ENCODE measurements around the gene CHTF18.

Gene CHTF18

DNA sequence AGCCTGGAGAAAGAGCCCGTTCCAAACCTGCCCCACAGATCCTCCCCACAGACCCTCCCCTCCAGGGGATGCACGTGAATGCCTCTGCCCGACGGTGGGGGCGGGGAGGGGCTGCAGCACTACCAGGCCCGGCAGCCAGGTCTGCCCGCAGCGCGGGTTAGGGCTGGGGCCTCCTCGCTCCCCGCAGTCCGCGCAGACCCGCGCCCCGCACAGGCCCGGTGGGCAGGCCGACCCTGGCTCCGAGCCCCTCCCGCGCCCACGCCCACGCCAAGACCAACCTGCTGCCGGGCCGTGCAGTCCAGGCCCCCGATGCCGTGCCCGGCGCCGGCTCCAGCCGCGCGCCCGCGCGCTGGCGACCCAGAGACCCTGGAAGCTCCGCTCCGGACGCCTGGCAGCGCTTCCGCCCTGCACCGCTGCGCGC is 432 bp upstream of the CHTF18 start, which contains the start of gene RPUSD1:
RPUSD1 (minus strand) TSS at position 404 of the 421 bp plus-strand sequence. CDS start 644 bp downstream, outside the sequence.
- no peak for DNase-seq (ENCODE audit: low read depth)
- no peaks in the 10 kb centered on the region for H3K9me3 ChIP-seq (ENCODE audit: control insufficient read depth, low read length)
- peak within 1 kb of the TSS; percentile 93 for H3K4me3 ChIP-seq (ENCODE audit: low read length)
- H3K36me3 ChIP-seq (ENCODE audit: control insufficient read depth, insufficient read depth, low read length, severe bottlenecking), result peaks cover 5% of the 10 kb centered on the region
- H3K27me3 ChIP-seq (replicated peaks; ENCODE audit: control insufficient read depth, insufficient read depth, low read length), result peaks cover 6% of the 10 kb centered on the region
- peaks cover 7% of the 10 kb centered on the region for H3K4me1 ChIP-seq (ENCODE audit: control insufficient read depth, insufficient read depth, low read length)
- H3K9ac ChIP-seq (ENCODE audit: low read length), result peak within 1 kb of the TSS; percentile 93

GRCh38 chr16:789191-789850 is 901 bp downstream of the CHTF18 start:
- peaks cover 7% of the 10 kb centered on the region for H3K4me1 ChIP-seq (ENCODE audit: control insufficient read depth, insufficient read depth, low read length)
- no peak for DNase-seq (ENCODE audit: low read depth)
- no peaks in the 10 kb centered on the region for H3K27me3 ChIP-seq (replicated peaks; ENCODE audit: control insufficient read depth, insufficient read depth, low read length)
- H3K9ac ChIP-seq (ENCODE audit: low read length), result peak overlapping the region; percentile 77
- no peaks in the 10 kb centered on the region for H3K9me3 ChIP-seq (ENCODE audit: control insufficient read depth, low read length)
- H3K4me3 ChIP-seq (ENCODE audit: low read length), result peak overlapping the region; percentile 86
- peaks cover 5% of the 10 kb centered on the region for H3K36me3 ChIP-seq (ENCODE audit: control insufficient read depth, insufficient read depth, low read length, severe bottlenecking)

DNA sequence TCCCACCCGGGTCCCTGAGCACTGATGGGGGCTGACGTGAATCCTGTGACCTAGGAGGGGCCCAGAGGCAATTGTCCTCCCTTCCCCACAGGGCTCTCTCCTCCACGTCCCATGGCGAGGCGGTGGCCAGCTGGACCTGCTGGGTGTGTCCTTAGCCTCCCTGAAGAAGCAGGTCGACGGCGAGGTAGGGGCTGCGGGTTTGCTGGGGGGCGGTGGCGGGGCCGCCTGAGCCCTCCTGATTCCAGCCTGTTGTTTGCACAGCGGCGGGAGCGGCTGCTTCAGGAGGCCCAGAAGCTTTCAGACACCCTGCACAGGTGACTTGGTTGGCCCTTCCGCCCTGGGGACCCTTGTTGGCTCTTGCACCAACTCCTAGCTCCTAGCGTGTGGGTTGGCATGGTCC is 1.7 kb downstream of the CHTF18 start:
- Histone ChIP-seq H3K4me1 (ENCODE audit: control insufficient read depth, insufficient read depth, low read length) (peaks cover 7% of the 10 kb centered on the region), H3K27me3 (replicated peaks; ENCODE audit: control insufficient read depth, insufficient read depth, low read length) (no peaks in the 10 kb centered on the region), H3K36me3 (ENCODE audit: control insufficient read depth, insufficient read depth, low read length, severe bottlenecking) (peaks cover 5% of the 10 kb centered on the region), H3K9me3 (ENCODE audit: control insufficient read depth, low read length) (no peaks in the 10 kb centered on the region), H3K9ac (ENCODE audit: low read length) (no peak overlapping the region), H3K4me3 (ENCODE audit: low read length) (no peak overlapping the region)
- DNase-seq (ENCODE audit: low read depth), result no peak

DNA sequence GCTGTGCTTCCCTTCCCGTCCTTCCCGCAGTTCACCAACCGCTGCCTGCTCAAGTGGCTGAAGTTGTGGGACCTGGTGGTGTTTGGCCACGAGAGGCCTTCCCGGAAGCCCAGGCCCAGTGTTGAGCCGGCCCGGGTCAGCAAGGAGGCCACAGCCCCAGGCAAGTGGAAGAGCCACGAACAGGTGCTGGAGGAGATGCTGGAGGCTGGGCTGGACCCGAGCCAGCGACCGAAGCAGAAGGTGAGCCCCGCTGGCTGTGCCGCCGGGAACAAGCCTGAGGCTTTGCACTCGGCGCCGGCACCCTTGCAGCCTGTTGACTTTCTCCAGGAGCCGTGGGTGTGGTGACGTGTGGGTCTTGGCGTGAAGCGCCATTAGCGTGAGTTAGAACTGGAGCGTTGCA is 2.7 kb downstream of the CHTF18 start:
- DNase-seq (ENCODE audit: low read depth), result no peak
- Histone ChIP-seq H3K9me3 (ENCODE audit: control insufficient read depth, low read length) (no peaks in the 10 kb centered on the region), H3K4me3 (ENCODE audit: low read length) (no peak overlapping the region), H3K27me3 (replicated peaks; ENCODE audit: control insufficient read depth, insufficient read depth, low read length) (no peaks in the 10 kb centered on the region), H3K4me1 (ENCODE audit: control insufficient read depth, insufficient read depth, low read length) (peaks cover 7% of the 10 kb centered on the region), H3K36me3 (ENCODE audit: control insufficient read depth, insufficient read depth, low read length, severe bottlenecking) (peaks cover 4% of the 10 kb centered on the region), H3K9ac (ENCODE audit: low read length) (no peak overlapping the region)

GRCh38 chr16:792221-792995 is 4.0 kb downstream of the CHTF18 start:
- no peak overlapping the region for H3K9ac ChIP-seq (ENCODE audit: low read length)

DNA sequence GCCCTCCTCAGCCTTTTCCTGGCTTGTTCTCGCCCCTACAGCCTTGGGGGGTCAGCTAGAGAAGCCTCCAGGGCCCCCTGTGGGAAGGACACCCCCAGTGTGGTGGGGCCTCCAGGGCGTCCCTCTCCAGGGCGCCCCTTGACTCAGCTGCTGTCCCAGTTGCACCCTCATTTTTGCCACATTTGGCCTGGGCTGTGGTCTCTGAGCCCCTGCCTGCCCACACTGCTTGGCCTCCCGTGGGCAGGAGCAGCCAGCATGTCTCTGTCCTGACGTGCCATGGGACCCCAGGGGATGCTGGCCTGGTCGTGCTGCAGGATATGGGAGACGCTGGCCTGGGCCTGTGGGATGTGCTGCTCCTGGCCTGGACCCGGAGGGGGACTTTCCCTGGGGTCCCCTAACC is 5.0 kb downstream of the CHTF18 start:
- H3K9ac ChIP-seq (ENCODE audit: low read length), result no peak overlapping the region
- no peaks in the 10 kb centered on the region for H3K4me1 ChIP-seq (ENCODE audit: control insufficient read depth, insufficient read depth, low read length)
- H3K27me3 ChIP-seq (replicated peaks; ENCODE audit: control insufficient read depth, insufficient read depth, low read length), result no peaks in the 10 kb centered on the region
- no peak for DNase-seq (ENCODE audit: low read depth)
- H3K9me3 ChIP-seq (ENCODE audit: control insufficient read depth, low read length), result no peaks in the 10 kb centered on the region
- no peak overlapping the region for H3K4me3 ChIP-seq (ENCODE audit: low read length)
- no peaks in the 10 kb centered on the region for H3K36me3 ChIP-seq (ENCODE audit: control insufficient read depth, insufficient read depth, low read length, severe bottlenecking)

More at GRCh38 chr16:792221-792995, 4.0 kb downstream of the CHTF18 start:
- Histone ChIP-seq H3K4me3 (ENCODE audit: low read length) (no peak overlapping the region), H3K9me3 (ENCODE audit: control insufficient read depth, low read length) (no peaks in the 10 kb centered on the region), H3K36me3 (ENCODE audit: control insufficient read depth, insufficient read depth, low read length, severe bottlenecking) (no peaks in the 10 kb centered on the region), H3K27me3 (replicated peaks; ENCODE audit: control insufficient read depth, insufficient read depth, low read length) (no peaks in the 10 kb centered on the region), H3K4me1 (ENCODE audit: control insufficient read depth, insufficient read depth, low read length) (peaks cover 2% of the 10 kb centered on the region)
- no peak for DNase-seq (ENCODE audit: low read depth)

DNA sequence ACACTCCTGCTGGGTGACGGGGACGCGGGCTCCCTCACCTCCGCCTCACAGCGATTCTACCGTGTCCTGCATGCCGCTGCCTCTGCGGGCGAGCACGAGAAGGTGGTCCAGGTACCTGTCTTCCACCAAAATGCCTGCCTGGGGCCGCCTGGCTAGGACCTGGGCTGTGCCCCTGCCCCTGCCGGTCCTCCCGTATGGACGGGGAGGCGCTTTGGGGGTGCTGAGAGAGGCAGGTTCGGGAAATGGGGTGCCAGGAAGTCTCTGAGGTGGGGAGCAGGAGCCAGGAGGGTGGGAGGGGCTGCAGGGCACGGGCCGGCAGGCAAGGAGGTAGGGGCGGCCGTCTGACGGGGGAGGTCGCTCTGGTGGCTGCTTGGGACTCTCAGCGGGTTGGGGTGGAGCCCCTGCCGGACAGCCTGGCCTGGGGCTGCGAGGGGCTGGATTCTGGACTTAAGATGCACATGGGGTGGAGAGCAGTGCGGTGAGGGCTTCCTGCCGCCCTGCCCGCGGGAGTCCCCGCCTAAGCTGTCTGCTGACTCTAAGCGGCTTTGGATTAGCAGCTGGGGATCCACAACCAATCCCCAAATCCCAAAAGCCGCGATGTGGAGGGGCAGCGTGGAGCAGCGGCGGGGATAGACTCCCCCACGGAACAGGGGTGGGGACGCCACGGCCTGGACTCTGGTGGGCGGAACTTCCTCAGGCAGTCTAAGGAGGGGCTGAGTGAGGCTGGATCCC is 5.8 kb downstream of the CHTF18 start:
- DNase-seq (ENCODE audit: low read depth), result no peak
- peaks cover 3% of the 10 kb centered on the region for H3K27me3 ChIP-seq (replicated peaks; ENCODE audit: control insufficient read depth, insufficient read depth, low read length)
- no peaks in the 10 kb centered on the region for H3K4me1 ChIP-seq (ENCODE audit: control insufficient read depth, insufficient read depth, low read length)
- no peak overlapping the region for H3K9ac ChIP-seq (ENCODE audit: low read length)
- no peaks in the 10 kb centered on the region for H3K9me3 ChIP-seq (ENCODE audit: control insufficient read depth, low read length)
- no peaks in the 10 kb centered on the region for H3K36me3 ChIP-seq (ENCODE audit: control insufficient read depth, insufficient read depth, low read length, severe bottlenecking)
- no peak overlapping the region for H3K4me3 ChIP-seq (ENCODE audit: low read length)

- Histone ChIP-seq H3K27me3 (replicated peaks; ENCODE audit: control insufficient read depth, insufficient read depth, low read length) (peaks cover 6% of the 10 kb centered on the region), H3K4me1 (ENCODE audit: control insufficient read depth, insufficient read depth, low read length) (no peaks in the 10 kb centered on the region), H3K36me3 (ENCODE audit: control insufficient read depth, insufficient read depth, low read length, severe bottlenecking) (no peaks in the 10 kb centered on the region), H3K9me3 (ENCODE audit: control insufficient read depth, low read length) (no peaks in the 10 kb centered on the region), H3K4me3 (ENCODE audit: low read length) (no peak overlapping the region), H3K9ac (ENCODE audit: low read length) (no peak overlapping the region)
- no peak for DNase-seq (ENCODE audit: low read depth)
Observed at GRCh38 chr16:794853-795466, 6.5 kb downstream of the CHTF18 start.

DNA sequence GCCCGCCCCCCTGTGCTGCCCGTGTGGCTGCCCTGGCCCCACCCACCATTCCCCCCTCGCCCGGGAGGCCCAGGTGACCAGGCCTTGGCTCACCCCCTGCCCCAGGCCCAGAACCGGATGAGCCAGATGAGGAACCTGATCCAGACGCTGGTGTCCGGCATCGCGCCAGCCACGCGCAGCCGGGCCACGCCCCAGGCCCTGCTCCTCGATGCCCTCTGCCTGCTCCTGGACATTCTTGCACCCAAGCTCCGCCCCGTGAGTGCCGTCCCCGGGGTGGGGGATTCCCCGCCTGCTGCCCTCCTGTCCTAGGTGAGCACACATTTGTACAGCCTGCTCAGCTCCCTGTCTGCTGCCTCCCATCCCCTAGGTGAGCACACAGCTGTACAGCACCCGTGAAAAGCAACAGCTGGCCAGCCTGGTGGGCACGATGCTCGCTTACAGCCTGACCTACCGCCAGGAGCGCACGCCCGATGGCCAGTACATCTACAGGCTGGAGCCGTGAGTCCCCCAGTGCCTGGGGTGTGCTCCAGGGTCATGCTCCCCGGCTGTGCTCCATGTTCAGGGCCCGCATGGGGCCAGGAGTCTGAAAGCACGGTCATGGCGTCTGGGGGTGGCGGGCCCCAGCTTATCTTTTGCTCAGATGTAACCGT is 7.3 kb downstream of the CHTF18 start:
- DNase-seq (ENCODE audit: low read depth), result no peak
- no peaks in the 10 kb centered on the region for H3K9me3 ChIP-seq (ENCODE audit: control insufficient read depth, low read length)
- H3K4me3 ChIP-seq (ENCODE audit: low read length), result no peak overlapping the region
- no peaks in the 10 kb centered on the region for H3K36me3 ChIP-seq (ENCODE audit: control insufficient read depth, insufficient read depth, low read length, severe bottlenecking)
- H3K9ac ChIP-seq (ENCODE audit: low read length), result no peak overlapping the region
- no peaks in the 10 kb centered on the region for H3K4me1 ChIP-seq (ENCODE audit: control insufficient read depth, insufficient read depth, low read length)
- peaks cover 7% of the 10 kb centered on the region for H3K27me3 ChIP-seq (replicated peaks; ENCODE audit: control insufficient read depth, insufficient read depth, low read length)

GRCh38 chr16:796296-797119 is 8.1 kb downstream of the CHTF18 start:
- no peaks in the 10 kb centered on the region for H3K36me3 ChIP-seq (ENCODE audit: control insufficient read depth, insufficient read depth, low read length, severe bottlenecking)
- no peak overlapping the region for H3K9ac ChIP-seq (ENCODE audit: low read length)
- H3K4me1 ChIP-seq (ENCODE audit: control insufficient read depth, insufficient read depth, low read length), result no peaks in the 10 kb centered on the region
- no peak for DNase-seq (ENCODE audit: low read depth)
- peaks cover 14% of the 10 kb centered on the region for H3K27me3 ChIP-seq (replicated peaks; ENCODE audit: control insufficient read depth, insufficient read depth, low read length)
- no peaks in the 10 kb centered on the region for H3K9me3 ChIP-seq (ENCODE audit: control insufficient read depth, low read length)
- no peak overlapping the region for H3K4me3 ChIP-seq (ENCODE audit: low read length)
